HepG2 (cell line): ENCODE measurements around the gene SLFNL1.

Source experiments
- ARNT2 ChIP-seq: sonication (generic); formaldehyde crosslinking; IDR thresholded peaks from 2 replicates; pipeline ENCODE4 v1.8.0; 2022; ENCODE audit warnings: mild to moderate bottlenecking, low read depth, missing genetic modification reagents, moderate library complexity
- BHLHE40 ChIP-seq: IDR thresholded peaks from 2 replicates; pipeline ENCODE4 v1.6.1; 2011; ENCODE audit warnings: low read length, improper control_type of control experiment
- CSRNP1 ChIP-seq: sonication (generic); formaldehyde crosslinking; IDR thresholded peaks from 2 replicates; pipeline ENCODE4 v1.8.1; 2023; ENCODE audit warnings: mild to moderate bottlenecking, missing genetic modification reagents
- CTCF ChIP-seq: sonication (generic); formaldehyde crosslinking; IDR thresholded peaks from 2 replicates; pipeline ENCODE4 v1.5.0; 2020; ENCODE audit warnings: mild to moderate bottlenecking, missing genetic modification reagents, moderate library complexity
- HOXA5 ChIP-seq: sonication (generic); formaldehyde crosslinking; IDR thresholded peaks from 2 replicates; pipeline ENCODE4 v1.4.0; 2020; ENCODE audit warnings: missing genetic modification reagents
- JUN ChIP-seq: sonication (generic); formaldehyde crosslinking; IDR thresholded peaks from 2 replicates; pipeline ENCODE4 v1.4.0; 2020; ENCODE audit warnings: mild to moderate bottlenecking, missing genetic modification reagents
- MBNL3 ChIP-seq: fragments of 250-450 bp; sonication (Bioruptor Pico); conservative IDR thresholded peaks from 2 replicates; pipeline ENCODE4 v1.8.0; 2022; ENCODE audit warnings: mild to moderate bottlenecking, inconsistent platforms
- RAD21 ChIP-seq: fragments of 450-650 bp; formaldehyde crosslinking; IDR thresholded peaks from 2 replicates; pipeline ENCODE4 v1.5.0; 2020; ENCODE audit warnings: mild to moderate bottlenecking
- RFX5 ChIP-seq: IDR thresholded peaks from 2 replicates; pipeline ENCODE4 v1.6.1; 2011; ENCODE audit warnings: low read depth, low read length, improper control_type of control experiment
- TAF1 ChIP-seq: sonication (generic); formaldehyde crosslinking; IDR thresholded peaks from 2 replicates; pipeline ENCODE4 v1.4.0; 2020; ENCODE audit warnings: missing genetic modification reagents
- ZNF274 ChIP-seq: sonication (generic); formaldehyde crosslinking; IDR thresholded peaks from 2 replicates; pipeline ENCODE4 v1.5.1; 2020; ENCODE audit warnings: mild to moderate bottlenecking, missing genetic modification reagents
- ZNF547 ChIP-seq: sonication (generic); formaldehyde crosslinking; IDR thresholded peaks from 2 replicates; pipeline ENCODE4 v1.5.1; 2020; ENCODE audit warnings: mild to moderate bottlenecking, missing genetic modification reagents
- TF ChIP-seq, protein P1 (sequence below): sonication (generic); formaldehyde crosslinking; IDR thresholded peaks from 2 replicates; pipeline ENCODE4 v1.8.1; 2022; ENCODE audit warnings: mild to moderate bottlenecking, missing genetic modification reagents
- TF ChIP-seq, protein P2 (sequence below): sonication (generic); formaldehyde crosslinking; IDR thresholded peaks from 2 replicates; pipeline ENCODE4 v1.4.0; 2020; ENCODE audit warnings: missing genetic modification reagents, borderline replicate concordance

DNA sequence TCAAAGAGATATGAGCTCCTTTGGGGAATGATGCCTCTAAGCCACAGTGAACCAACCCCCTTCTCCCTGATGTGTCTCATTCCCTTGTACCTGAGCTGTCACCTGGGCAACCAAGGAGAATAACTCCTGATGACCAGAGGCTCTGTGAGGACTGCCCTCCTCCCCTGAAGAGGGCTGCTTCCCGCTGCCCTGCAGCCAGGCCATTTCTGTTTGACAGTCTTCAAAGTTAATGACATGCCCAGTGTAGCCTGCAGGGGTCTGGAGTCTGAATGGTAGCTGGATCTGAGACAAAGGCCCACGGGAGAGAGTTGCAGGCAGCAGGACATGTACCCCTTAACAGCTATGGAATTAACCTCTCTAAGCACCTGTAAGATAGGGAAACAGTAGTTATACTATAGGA, 3.4 kb upstream of the SLFNL1 start:
- TF ChIP-seq CTCF (CRISPR knock-in tag), result no peak
- TF ChIP-seq JUN (CRISPR knock-in tag), result no peak
- no peak for TF ChIP-seq ZNF547 (CRISPR knock-in tag)
- no peak for TF ChIP-seq ZNF274 (CRISPR knock-in tag)
- TF ChIP-seq, protein P1, sequence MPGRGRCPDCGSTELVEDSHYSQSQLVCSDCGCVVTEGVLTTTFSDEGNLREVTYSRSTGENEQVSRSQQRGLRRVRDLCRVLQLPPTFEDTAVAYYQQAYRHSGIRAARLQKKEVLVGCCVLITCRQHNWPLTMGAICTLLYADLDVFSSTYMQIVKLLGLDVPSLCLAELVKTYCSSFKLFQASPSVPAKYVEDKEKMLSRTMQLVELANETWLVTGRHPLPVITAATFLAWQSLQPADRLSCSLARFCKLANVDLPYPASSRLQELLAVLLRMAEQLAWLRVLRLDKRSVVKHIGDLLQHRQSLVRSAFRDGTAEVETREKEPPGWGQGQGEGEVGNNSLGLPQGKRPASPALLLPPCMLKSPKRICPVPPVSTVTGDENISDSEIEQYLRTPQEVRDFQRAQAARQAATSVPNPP, result no peak
- no peak for TF ChIP-seq HOXA5 (CRISPR knock-in tag)
- TF ChIP-seq RAD21 (CRISPR knock-in tag), result no peak
- TF ChIP-seq TAF1 (CRISPR knock-in tag), result no peak
- no peak for TF ChIP-seq CSRNP1 (CRISPR knock-in tag)
- no peak for TF ChIP-seq MBNL3 (CRISPR knock-in tag)
- TF ChIP-seq ARNT2 (CRISPR knock-in tag), result no peak
- TF ChIP-seq, protein P2, sequence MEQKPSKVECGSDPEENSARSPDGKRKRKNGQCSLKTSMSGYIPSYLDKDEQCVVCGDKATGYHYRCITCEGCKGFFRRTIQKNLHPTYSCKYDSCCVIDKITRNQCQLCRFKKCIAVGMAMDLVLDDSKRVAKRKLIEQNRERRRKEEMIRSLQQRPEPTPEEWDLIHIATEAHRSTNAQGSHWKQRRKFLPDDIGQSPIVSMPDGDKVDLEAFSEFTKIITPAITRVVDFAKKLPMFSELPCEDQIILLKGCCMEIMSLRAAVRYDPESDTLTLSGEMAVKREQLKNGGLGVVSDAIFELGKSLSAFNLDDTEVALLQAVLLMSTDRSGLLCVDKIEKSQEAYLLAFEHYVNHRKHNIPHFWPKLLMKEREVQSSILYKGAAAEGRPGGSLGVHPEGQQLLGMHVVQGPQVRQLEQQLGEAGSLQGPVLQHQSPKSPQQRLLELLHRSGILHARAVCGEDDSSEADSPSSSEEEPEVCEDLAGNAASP (CRISPR knock-in tag), result no peak
- TF ChIP-seq RFX5, result no peak
- no peak for TF ChIP-seq BHLHE40
